Activated B cell treated with CpG ODN at 0.5 μM for 24 hours (primary cell): ENCODE data around the gene KCNC4. TPM values are rescaled to one million over a fixed set of nuclear protein-coding genes. Genes with fewer than 3 reads are reported as not detected.

Source experiments
- ATAC-seq: fragments of 200-7000 bp; cut with Tn5 transposase; one replicate; pipeline ENCODE4 v1.10.0; 2021; ENCODE audit warnings: low read depth, mild to moderate bottlenecking, moderate library complexity
- CTCF ChIA-PET: fragments of 350-600 bp; sonication (Branson Sonifier 250); formaldehyde crosslinking; loops from one replicate; lab custom pipeline; 2021; ENCODE audit warnings: antibody characterized with exemption; lab: Charles Lee
- POLR2A ChIA-PET: fragments of 350-600 bp; sonication (Branson Sonifier 250); formaldehyde crosslinking; loops from one replicate; lab custom pipeline; 2021; ENCODE audit warnings: antibody characterized with exemption; lab: Charles Lee
- DNase-seq: peaks from one replicate; pipeline ENCODE4 v3.0.0; 2022
- H3K27ac Mint-ChIP-seq: one replicate; pipeline ENCODE4 v1.8.0; 2020; ENCODE audit warnings: mixed read lengths
- H3K27me3 Mint-ChIP-seq: one replicate; pipeline ENCODE4 v1.8.0; 2021; ENCODE audit warnings: mixed read lengths
- H3K36me3 Mint-ChIP-seq: one replicate; pipeline ENCODE4 v1.8.0; 2021; ENCODE audit warnings: low read depth, mixed read lengths
- H3K4me1 Mint-ChIP-seq: one replicate; pipeline ENCODE4 v1.8.0; 2021; ENCODE audit warnings: mixed read lengths
- H3K4me3 Mint-ChIP-seq: one replicate; pipeline ENCODE4 v1.8.0; 2020; ENCODE audit warnings: mild to moderate bottlenecking, mixed read lengths
- H3K9me3 Mint-ChIP-seq: one replicate; pipeline ENCODE4 v1.8.0; 2020; ENCODE audit warnings: mixed read lengths
- CTCF ChIP-seq: fragments of 200-600 bp; IDR thresholded peaks from one replicate; pipeline ENCODE4 v1.8.0; 2022; ENCODE audit warnings: antibody characterized with exemption, mild to moderate bottlenecking
- intact Hi-C: fragments of 100-400 bp; cut with micrococcal nuclease; formaldehyde crosslinking; loops from one replicate; pipeline ENCODE4 v1.15.1; 2024
- total RNA-seq: library from RNA; stranded (reverse); gene quantifications from 2 replicates; pipeline ENCODE4 v1.2.3, GENCODE V29; 2022

Gene KCNC4
- total RNA-seq, 1 donor from 2014 or later = 9.8 TPM

GRCh38 chr1:110227774-110228173, 17.7 kb downstream of the KCNC4 start:
- CTCF ChIA-PET = interaction anchor here (1.4 kb wide), 1 partner anchor 31 kb away, joined by 3 read pairs; no protein-coding TSS in a partner anchor
- Mint-ChIP-seq H3K27ac (no peak overlapping the region), H3K4me1 (no peaks in the 10 kb centered on the region), H3K27me3 (no peaks in the 10 kb centered on the region), H3K4me3 (no peak overlapping the region), H3K9me3 (no peaks in the 10 kb centered on the region), H3K36me3 (peaks cover 15% of the 10 kb centered on the region)
- no peak for ATAC-seq
- no peak for TF ChIP-seq CTCF
- no peak for DNase-seq
- POLR2A ChIA-PET = no interaction called here
- intact Hi-C loops = no loop called here

- ChIA-PET POLR2A (no interaction called here), CTCF (interaction anchor here (1.4 kb wide), 1 partner anchor 31 kb away, joined by 3 read pairs; no protein-coding TSS in a partner anchor)
- no peak overlapping the region for H3K27ac Mint-ChIP-seq
- no peaks in the 10 kb centered on the region for H3K27me3 Mint-ChIP-seq
- H3K36me3 Mint-ChIP-seq = peaks cover 12% of the 10 kb centered on the region
- no peaks in the 10 kb centered on the region for H3K4me1 Mint-ChIP-seq
- ATAC-seq = no peak
- no peaks in the 10 kb centered on the region for H3K9me3 Mint-ChIP-seq
- intact Hi-C loops = no loop called here
- DNase-seq = no peak
- H3K4me3 Mint-ChIP-seq = no peak overlapping the region
- no peak for TF ChIP-seq CTCF
Measured at GRCh38 chr1:110228381-110228780, 18.3 kb downstream of the KCNC4 start.

GRCh38 chr1:110228869-110229268, 18.8 kb downstream of the KCNC4 start:
- Mint-ChIP-seq H3K4me3 (no peak overlapping the region), H3K9me3 (no peaks in the 10 kb centered on the region), H3K27me3 (no peaks in the 10 kb centered on the region), H3K27ac (no peak overlapping the region), H3K4me1 (no peaks in the 10 kb centered on the region), H3K36me3 (peaks cover 9% of the 10 kb centered on the region)
- TF ChIP-seq CTCF = no peak
- ATAC-seq = no peak
- CTCF ChIA-PET = no interaction called here
- no peak for DNase-seq
- POLR2A ChIA-PET = no interaction called here
- intact Hi-C loops = no loop called here

DNA sequence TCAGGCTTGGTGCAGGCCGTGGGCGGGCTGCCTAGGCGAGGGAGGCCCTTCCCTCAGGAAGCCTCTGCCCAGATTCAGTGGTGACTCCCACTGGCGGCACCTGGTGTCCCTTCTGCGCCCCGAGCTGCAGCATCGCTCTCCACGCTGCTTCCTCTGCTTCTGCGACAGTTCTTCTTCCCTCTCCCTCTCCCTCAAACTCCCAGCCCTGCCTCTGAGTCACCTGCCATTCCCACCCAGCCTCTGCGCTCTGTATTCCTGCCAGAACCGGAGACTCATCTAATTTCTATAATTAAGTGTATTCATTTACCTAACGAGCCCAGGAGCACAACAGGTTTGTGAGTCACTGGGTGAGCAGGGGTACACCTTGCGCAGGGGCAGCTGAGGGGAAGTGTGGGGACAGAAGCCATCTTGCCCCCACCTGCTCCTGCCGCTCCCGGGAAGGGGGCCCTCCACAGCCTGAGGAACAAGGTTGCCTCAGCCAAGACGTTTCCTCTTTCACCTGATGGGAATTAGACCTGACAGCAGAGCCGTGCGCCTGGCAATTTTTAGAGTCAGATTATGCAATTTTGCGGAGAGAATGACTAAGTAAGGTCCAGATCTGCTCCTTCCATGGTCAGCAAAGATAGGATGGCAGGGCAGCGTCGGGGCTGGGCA, 19.4 kb downstream of the KCNC4 start:
- POLR2A ChIA-PET = no interaction called here
- H3K4me1 Mint-ChIP-seq = no peaks in the 10 kb centered on the region
- H3K27ac Mint-ChIP-seq = no peak overlapping the region
- DNase-seq (no peak), ATAC-seq (no peak)
- H3K9me3 Mint-ChIP-seq = no peaks in the 10 kb centered on the region
- intact Hi-C loops = no loop called here
- H3K36me3 Mint-ChIP-seq = peaks cover 7% of the 10 kb centered on the region
- TF ChIP-seq CTCF = no peak
- H3K27me3 Mint-ChIP-seq = no peaks in the 10 kb centered on the region
- CTCF ChIA-PET = no interaction called here
- no peak overlapping the region for H3K4me3 Mint-ChIP-seq

DNA sequence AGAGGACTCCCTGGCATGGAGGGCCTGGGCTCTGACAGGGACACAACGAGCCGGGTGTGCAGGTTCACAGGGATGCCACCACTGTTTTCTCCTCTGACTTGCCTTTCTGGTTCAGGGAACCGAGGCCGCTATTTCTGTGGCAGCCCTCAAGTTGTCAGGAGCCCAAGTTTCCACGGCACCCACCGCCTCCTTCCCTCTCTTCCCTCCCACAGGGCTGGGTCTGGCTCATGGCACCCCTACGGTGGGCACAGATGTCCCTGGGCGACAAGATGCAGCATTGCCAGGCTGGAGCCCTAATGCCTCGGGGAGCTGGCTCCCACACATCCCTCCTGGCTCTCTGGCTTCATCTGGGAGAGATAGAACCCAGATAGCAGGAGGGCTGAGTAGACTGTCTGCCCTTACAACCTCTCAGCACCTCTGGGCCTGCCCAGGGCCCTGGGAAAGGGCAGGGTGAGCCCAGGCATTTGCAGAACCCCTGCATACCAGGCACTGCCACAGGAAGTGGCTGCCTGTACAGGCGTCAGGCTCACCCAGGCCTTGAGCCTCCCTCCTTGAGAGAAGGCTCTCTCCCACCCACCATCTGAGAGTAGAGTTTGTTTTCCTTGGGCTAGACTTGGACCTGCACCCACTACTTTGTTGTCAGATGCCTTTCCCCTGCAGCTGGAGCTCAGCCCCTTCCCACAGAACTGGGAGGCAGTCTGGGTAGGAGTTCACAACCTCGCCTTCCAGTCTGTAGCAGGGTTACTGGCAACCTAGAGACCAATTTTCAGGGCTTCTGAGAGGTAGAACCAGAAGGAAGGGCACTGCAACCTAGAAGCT, 20.5 kb downstream of the KCNC4 start:
- H3K4me3 Mint-ChIP-seq = no peak overlapping the region
- no peak overlapping the region for H3K27ac Mint-ChIP-seq

More for the DNA sequence above, 20.5 kb downstream of the KCNC4 start:
- peaks cover 9% of the 10 kb centered on the region for H3K36me3 Mint-ChIP-seq
- no peaks in the 10 kb centered on the region for H3K27me3 Mint-ChIP-seq
- intact Hi-C loops = no loop called here
- DNase-seq = no peak
- CTCF ChIA-PET = no interaction called here
- no peak for ATAC-seq
- POLR2A ChIA-PET = interaction anchor here (0.6 kb wide), 1 partner anchor 312 kb away, joined by 3 read pairs; no protein-coding TSS in a partner anchor
- no peak for TF ChIP-seq CTCF
- H3K9me3 Mint-ChIP-seq = no peaks in the 10 kb centered on the region
- no peaks in the 10 kb centered on the region for H3K4me1 Mint-ChIP-seq
